Measurements from ENCODE around the gene LRRK1.

Gene LRRK1

DNA sequence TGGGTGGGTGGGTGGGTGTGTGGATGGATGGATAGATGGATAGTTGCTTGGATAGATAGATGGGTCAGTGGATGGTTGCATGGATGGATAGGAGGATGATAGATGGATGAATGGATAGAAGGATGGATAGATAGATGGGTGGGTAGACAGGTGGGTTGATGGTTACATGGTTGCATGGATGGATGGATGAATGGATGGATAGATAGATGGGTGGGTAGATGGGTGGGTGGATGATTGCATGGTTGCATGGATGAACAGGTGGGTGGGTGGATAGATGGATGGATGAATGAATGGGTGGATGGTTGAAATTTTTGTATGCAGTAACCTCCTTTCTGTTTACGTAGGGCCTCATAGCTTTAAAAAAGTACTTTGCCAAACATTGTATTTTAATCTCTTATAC lies 79.5 kb downstream of the LRRK1 start:
- no peak overlapping the region for H2AK5ac ChIP-seq (ENCODE audit: low read depth, low read length)

DNA sequence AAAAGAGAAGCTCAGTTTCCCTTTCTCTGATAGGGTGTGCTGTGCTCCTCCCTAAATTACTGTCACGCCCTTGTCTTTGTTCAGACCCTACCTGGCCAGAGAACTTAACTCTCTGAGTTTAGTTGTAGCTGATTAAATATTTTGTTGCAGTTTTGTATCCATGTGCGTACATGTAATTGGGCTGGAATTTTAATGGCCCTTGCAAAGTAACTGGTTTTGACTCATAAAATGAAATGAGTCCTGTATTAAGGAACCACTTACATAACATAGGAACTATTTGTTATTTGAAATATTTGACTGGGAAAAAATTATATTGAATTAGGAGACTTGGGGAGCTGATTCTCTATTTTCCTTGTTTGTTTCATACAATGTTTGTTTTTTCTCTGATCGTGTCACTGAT lies 80.2 kb downstream of the LRRK1 start:
- Histone ChIP-seq H3K4me3 (ENCODE audit: low read length in 2 of 2) (no peak overlapping the region), H3K79me1 (ENCODE audit: low read depth, low read length) (no peaks in the 10 kb centered on the region), H3K18ac (ENCODE audit: low read length) (no peak overlapping the region), H2AFZ (ENCODE audit: low read length) (no peak overlapping the region), H3K4me2 (ENCODE audit: insufficient read depth, low read length, poor library complexity, severe bottlenecking) (no peak overlapping the region), H3K27me3 (ENCODE audit: control insufficient read depth in 3 of 3, insufficient read depth in 3 of 3, low read depth in 1 of 3, low read length in 3 of 3) (peaks cover 0 to 26% (median 0%) of the 10 kb centered on the region in 3 experiments), H2BK5ac (ENCODE audit: low read length) (no peak overlapping the region), H3K27ac (replicated peaks; ENCODE audit: low read length) (no peak overlapping the region), H2AK5ac (ENCODE audit: low read depth, low read length) (no peak overlapping the region), H2BK15ac (ENCODE audit: low read length) (no peak overlapping the region), H3K23ac (ENCODE audit: low read depth, low read length, poor library complexity) (no peak overlapping the region), H2BK120ac (ENCODE audit: low read depth, low read length) (no peak overlapping the region), H4K8ac (ENCODE audit: low read depth, low read length) (no peak overlapping the region), H4K91ac (ENCODE audit: low read depth, low read length, poor library complexity) (no peak overlapping the region), H3K4me1 (ENCODE audit: control insufficient read depth in 2 of 2, insufficient read depth in 1 of 2, low read depth in 1 of 2, low read length in 2 of 2) (no peaks in the 10 kb centered on the region), H3K4ac (ENCODE audit: low read length) (no peak overlapping the region), H3K9ac (ENCODE audit: low read depth, low read length, poor library complexity) (no peak overlapping the region), H3K36me3 (replicated peaks in 1 of 2; ENCODE audit: control insufficient read depth in 2 of 2, insufficient read depth in 2 of 2, low read length in 2 of 2) (no peaks in the 10 kb centered on the region), H3K9me3 (replicated peaks in 1 of 2; ENCODE audit: control insufficient read depth in 2 of 2, insufficient read depth in 1 of 2, low read depth in 1 of 2, low read length in 2 of 2) (no peaks in the 10 kb centered on the region), H3K14ac (ENCODE audit: low read length) (no peak overlapping the region), H2BK12ac (ENCODE audit: low read length) (no peak overlapping the region)
- DNase-seq (ENCODE audit: low spot score) = no peak
- no CpG with 5 or more reads among the region's 3 CpGs for WGBS, 2 donors (ENCODE audit: extremely low coverage in 2 of 2, insufficient read length in 2 of 2, insufficient replicate concordance in 1 of 2)

More for the DNA sequence above, 79.5 kb downstream of the LRRK1 start:
- no peak overlapping the region for H2BK120ac ChIP-seq (ENCODE audit: low read depth, low read length)
- no peak overlapping the region for H3K27ac ChIP-seq (replicated peaks; ENCODE audit: low read length)
- no CpG with 5 or more reads among the region's 1 CpG for WGBS, 2 donors (ENCODE audit: extremely low coverage in 2 of 2, insufficient read length in 2 of 2, insufficient replicate concordance in 1 of 2)
- no peak overlapping the region for H3K23ac ChIP-seq (ENCODE audit: low read depth, low read length, poor library complexity)
- no peaks in the 10 kb centered on the region for H3K4me1 ChIP-seq (ENCODE audit: control insufficient read depth in 2 of 2, insufficient read depth in 1 of 2, low read depth in 1 of 2, low read length in 2 of 2)
- no peak overlapping the region for H2BK15ac ChIP-seq (ENCODE audit: low read length)
- no peak overlapping the region for H3K14ac ChIP-seq (ENCODE audit: low read length)
- H3K18ac ChIP-seq (ENCODE audit: low read length) = no peak overlapping the region
- no peak overlapping the region for H4K91ac ChIP-seq (ENCODE audit: low read depth, low read length, poor library complexity)
- no peak overlapping the region for H3K4me2 ChIP-seq (ENCODE audit: insufficient read depth, low read length, poor library complexity, severe bottlenecking)
- no peak overlapping the region for H3K4me3 ChIP-seq (ENCODE audit: low read length in 2 of 2)
- DNase-seq (ENCODE audit: low spot score) = no peak
- H2BK12ac ChIP-seq (ENCODE audit: low read length) = no peak overlapping the region
- no peak overlapping the region for H3K9ac ChIP-seq (ENCODE audit: low read depth, low read length, poor library complexity)
- peaks cover 0 to 30% (median 0%) of the 10 kb centered on the region in 3 experiments for H3K27me3 ChIP-seq (ENCODE audit: control insufficient read depth in 3 of 3, insufficient read depth in 3 of 3, low read depth in 1 of 3, low read length in 3 of 3)
- H3K9me3 ChIP-seq (replicated peaks in 1 of 2; ENCODE audit: control insufficient read depth in 2 of 2, insufficient read depth in 1 of 2, low read depth in 1 of 2, low read length in 2 of 2) = no peaks in the 10 kb centered on the region
- H2AFZ ChIP-seq (ENCODE audit: low read length) = no peak overlapping the region
- no peaks in the 10 kb centered on the region for H3K79me1 ChIP-seq (ENCODE audit: low read depth, low read length)
- no peak overlapping the region for H4K8ac ChIP-seq (ENCODE audit: low read depth, low read length)
- H2BK5ac ChIP-seq (ENCODE audit: low read length) = no peak overlapping the region
- H3K4ac ChIP-seq (ENCODE audit: low read length) = no peak overlapping the region
- H3K36me3 ChIP-seq (replicated peaks in 1 of 2; ENCODE audit: control insufficient read depth in 2 of 2, insufficient read depth in 2 of 2, low read length in 2 of 2) = no peaks in the 10 kb centered on the region

DNA sequence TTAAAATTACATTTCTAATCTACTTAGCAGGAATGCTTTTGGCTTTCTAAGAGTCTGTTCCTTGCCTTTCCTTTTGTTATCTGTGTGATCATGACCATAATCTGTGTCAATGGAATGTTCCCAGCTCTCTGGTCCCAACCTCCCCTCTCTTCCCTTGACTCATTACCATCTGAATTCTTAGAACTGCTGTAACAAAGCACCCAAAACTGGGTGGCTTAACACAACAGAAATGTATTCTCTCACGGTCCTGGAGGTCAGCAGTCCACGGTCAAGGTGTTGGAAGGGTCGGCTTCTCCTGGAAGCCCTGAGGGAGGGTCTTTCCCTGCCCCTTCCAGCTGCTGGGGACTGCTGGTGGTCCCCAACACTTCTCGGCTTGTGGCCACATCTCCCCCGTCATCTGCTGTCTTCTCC lies 81.1 kb downstream of the LRRK1 start:
- Histone ChIP-seq H2AFZ (ENCODE audit: low read length) (no peak overlapping the region), H2BK12ac (ENCODE audit: low read length) (no peak overlapping the region), H3K27ac (replicated peaks; ENCODE audit: low read length) (no peak overlapping the region), H3K9ac (ENCODE audit: low read depth, low read length, poor library complexity) (peak overlapping the region; percentile 45), H2BK15ac (ENCODE audit: low read length) (no peak overlapping the region), H4K91ac (ENCODE audit: low read depth, low read length, poor library complexity) (no peak overlapping the region), H2BK5ac (ENCODE audit: low read length) (no peak overlapping the region), H3K27me3 (ENCODE audit: control insufficient read depth in 3 of 3, insufficient read depth in 3 of 3, low read depth in 1 of 3, low read length in 3 of 3) (peaks cover 0 to 20% (median 0%) of the 10 kb centered on the region in 3 experiments), H3K18ac (ENCODE audit: low read length) (no peak overlapping the region), H3K23ac (ENCODE audit: low read depth, low read length, poor library complexity) (no peak overlapping the region), H3K4me1 (ENCODE audit: control insufficient read depth in 2 of 2, insufficient read depth in 1 of 2, low read depth in 1 of 2, low read length in 2 of 2) (no peaks in the 10 kb centered on the region), H4K8ac (ENCODE audit: low read depth, low read length) (no peak overlapping the region), H3K9me3 (replicated peaks in 1 of 2; ENCODE audit: control insufficient read depth in 2 of 2, insufficient read depth in 1 of 2, low read depth in 1 of 2, low read length in 2 of 2) (peaks cover 0 to 4% of the 10 kb centered on the region in 2 donors), H2AK5ac (ENCODE audit: low read depth, low read length) (no peak overlapping the region), H2BK120ac (ENCODE audit: low read depth, low read length) (no peak overlapping the region), H3K4ac (ENCODE audit: low read length) (no peak overlapping the region), H3K14ac (ENCODE audit: low read length) (no peak overlapping the region), H3K79me1 (ENCODE audit: low read depth, low read length) (no peaks in the 10 kb centered on the region), H3K36me3 (replicated peaks in 1 of 2; ENCODE audit: control insufficient read depth in 2 of 2, insufficient read depth in 2 of 2, low read length in 2 of 2) (no peaks in the 10 kb centered on the region), H3K4me3 (ENCODE audit: low read length in 2 of 2) (no peak overlapping the region), H3K4me2 (ENCODE audit: insufficient read depth, low read length, poor library complexity, severe bottlenecking) (no peak overlapping the region)
- no peak for DNase-seq (ENCODE audit: low spot score)
- WGBS, 2 donors (ENCODE audit: extremely low coverage in 2 of 2, insufficient read length in 2 of 2, insufficient replicate concordance in 1 of 2) = no CpG with 5 or more reads among the region's 5 CpGs

DNA sequence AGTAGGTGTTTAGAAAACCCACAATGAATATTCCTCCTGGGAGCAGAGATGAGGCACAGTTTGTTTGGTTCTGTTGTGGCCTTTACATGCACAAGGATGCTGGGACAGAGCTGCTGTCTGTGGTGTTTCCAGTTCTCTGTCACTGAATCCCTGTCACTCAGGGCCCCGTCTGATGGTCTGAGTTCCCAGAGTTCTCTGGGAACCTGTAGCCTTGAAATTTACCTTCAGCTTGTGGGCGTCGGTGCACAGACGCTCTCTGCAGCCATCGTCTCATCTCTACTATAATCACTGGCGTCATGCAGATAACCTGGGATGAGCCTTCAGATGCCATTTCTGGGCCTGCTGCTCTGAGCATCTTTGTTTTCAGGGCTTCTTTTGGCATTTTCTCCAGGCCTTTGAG lies 81.9 kb downstream of the LRRK1 start:
- no peak overlapping the region for H3K18ac ChIP-seq (ENCODE audit: low read length)
- no peak overlapping the region for H2AK5ac ChIP-seq (ENCODE audit: low read depth, low read length)
- H2BK12ac ChIP-seq (ENCODE audit: low read length) = no peak overlapping the region
- H3K4ac ChIP-seq (ENCODE audit: low read length) = no peak overlapping the region
- no peak overlapping the region for H3K23ac ChIP-seq (ENCODE audit: low read depth, low read length, poor library complexity)
- DNase-seq (ENCODE audit: low spot score) = no peak
- H3K9ac ChIP-seq (ENCODE audit: low read depth, low read length, poor library complexity) = no peak overlapping the region
- H3K79me1 ChIP-seq (ENCODE audit: low read depth, low read length) = no peaks in the 10 kb centered on the region
- no peak overlapping the region for H3K4me2 ChIP-seq (ENCODE audit: insufficient read depth, low read length, poor library complexity, severe bottlenecking)
- H4K8ac ChIP-seq (ENCODE audit: low read depth, low read length) = no peak overlapping the region
- no peak overlapping the region for H2AFZ ChIP-seq (ENCODE audit: low read length)
- H4K91ac ChIP-seq (ENCODE audit: low read depth, low read length, poor library complexity) = no peak overlapping the region
- H3K9me3 ChIP-seq (replicated peaks in 1 of 2; ENCODE audit: control insufficient read depth in 2 of 2, insufficient read depth in 1 of 2, low read depth in 1 of 2, low read length in 2 of 2) = peaks cover 6 to 7% of the 10 kb centered on the region in 2 donors
- no peak overlapping the region for H3K27ac ChIP-seq (replicated peaks; ENCODE audit: low read length)
- H2BK120ac ChIP-seq (ENCODE audit: low read depth, low read length) = no peak overlapping the region
- no peaks in the 10 kb centered on the region for H3K4me1 ChIP-seq (ENCODE audit: control insufficient read depth in 2 of 2, insufficient read depth in 1 of 2, low read depth in 1 of 2, low read length in 2 of 2)
- H2BK15ac ChIP-seq (ENCODE audit: low read length) = no peak overlapping the region
- no peaks in the 10 kb centered on the region for H3K36me3 ChIP-seq (replicated peaks in 1 of 2; ENCODE audit: control insufficient read depth in 2 of 2, insufficient read depth in 2 of 2, low read length in 2 of 2)
- no CpG with 5 or more reads among the region's 6 CpGs for WGBS, 2 donors (ENCODE audit: extremely low coverage in 2 of 2, insufficient read length in 2 of 2, insufficient replicate concordance in 1 of 2)
- H3K4me3 ChIP-seq (ENCODE audit: low read length in 2 of 2) = no peak overlapping the region
- no peak overlapping the region for H3K14ac ChIP-seq (ENCODE audit: low read length)
- H3K27me3 ChIP-seq (ENCODE audit: control insufficient read depth in 3 of 3, insufficient read depth in 3 of 3, low read depth in 1 of 3, low read length in 3 of 3) = peaks cover 0 to 13% (median 0%) of the 10 kb centered on the region in 3 experiments
- no peak overlapping the region for H2BK5ac ChIP-seq (ENCODE audit: low read length)

Measured in neuronal stem cell (in vitro differentiated cells).